HepG2 (cell line): Measurements from ENCODE around the gene SP8. TPM values are rescaled to one million over a fixed set of nuclear protein-coding genes. Genes with fewer than 3 reads are reported as not detected.

Source experiments
- ATAC-seq: fragments of 200-7000 bp; cut with Tn5 transposase; 3 replicates; pipeline ENCODE4 v1.9.1; 2020; ENCODE audit warnings: mild to moderate bottlenecking, moderate library complexity
- BruUV-seq: library from RNA; stranded (reverse); fragments of 400-500 nt; replicated peaks from 2 replicates; lab custom pipeline; 2021; lab: Mats Ljungman, UMichigan
- CTCF ChIA-PET: fragments of 300-600 bp; formaldehyde crosslinking; extraction: SDS; loops from one replicate; lab custom pipeline; 2021; ENCODE audit warnings: low total read pairs, inconsistent platforms, low intra/inter-chr PET ratio; lab: Yijun Ruan, JAX
- POLR2A ChIA-PET: fragments of 350-600 bp; sonication (Branson Sonifier 250); formaldehyde crosslinking; loops from one replicate; lab custom pipeline; 2020; ENCODE audit warnings: antibody characterized with exemption, inconsistent platforms; lab: Yijun Ruan, JAX
- DNase-seq: peaks from one replicate; pipeline ENCODE4 v3.0.0-alpha.2; 2015; ENCODE audit warnings: low spot score
- FAIRE-seq: peaks from 3 replicates; lab custom pipeline; 2011; peaks lifted over from hg19 to GRCh38; lab: Jason Lieb, UNC
- H2AFZ ChIP-seq: one replicate; pipeline ENCODE4 v1.6.1; 2011; ENCODE audit warnings: low read length, inconsistent platforms
- H3K27ac ChIP-seq: fragments of 300-600 bp; 3 replicates; pipeline ENCODE4 v1.8.0; 2011; ENCODE audit warnings: mixed run types, mild to moderate bottlenecking, mixed read lengths, low read length, inconsistent platforms; ENCODE audit not compliant: insufficient read depth; ENCODE audit errors: extremely low read length
- H3K27me3 ChIP-seq, 2 experiments: fragments of 200-600 bp in 1 of 2; 2 replicates in 1 of 2; 3 replicates in 1 of 2; pipeline versions ENCODE4 v1.6.0 to v1.8.0; 2011; ENCODE audit warnings: low read length in 2 of 2, mild to moderate bottlenecking in 2 of 2, moderate library complexity in 2 of 2, inconsistent platforms in 1 of 2; ENCODE audit not compliant: insufficient read depth in 2 of 2, control insufficient read depth in 1 of 2
- H3K36me3 ChIP-seq, 2 experiments: fragments of 200-600 bp in 1 of 2; replicated peaks in 1 of 2; 2 replicates in 1 of 2; 3 replicates in 1 of 2; pipeline versions ENCODE4 v1.5.1 to v1.8.0; 2011; ENCODE audit warnings: low read length in 2 of 2, inconsistent platforms in 1 of 2; ENCODE audit not compliant: insufficient read depth in 2 of 2, control insufficient read depth in 1 of 2
- H3K4me1 ChIP-seq: 2 replicates; pipeline ENCODE4 v1.5.1; 2012; ENCODE audit warnings: low read length, inconsistent platforms; ENCODE audit not compliant: insufficient read depth
- H3K4me2 ChIP-seq: 2 replicates; pipeline ENCODE4 v1.6.0; 2011; ENCODE audit warnings: low read depth, low read length, inconsistent platforms
- H3K4me3 ChIP-seq, 3 experiments: fragments of 200-600 bp in 1 of 3; sonication (generic), shearing (Covaris generic) in 1 of 3; replicated peaks in 1 of 3; 2 replicates each; pipeline ENCODE4 v1.5.1; 2011 to 2016; ENCODE audit warnings: low read length in 3 of 3, inconsistent platforms in 2 of 3, low read depth in 2 of 3, mild to moderate bottlenecking in 2 of 3, control low read depth in 1 of 3, mixed read lengths in 1 of 3; ENCODE audit not compliant: insufficient read depth in 1 of 3
- H3K79me2 ChIP-seq: one replicate; pipeline ENCODE4 v1.6.1; 2011; ENCODE audit warnings: low read length, inconsistent platforms; ENCODE audit not compliant: insufficient read depth
- H3K9ac ChIP-seq: 2 replicates; pipeline ENCODE4 v1.6.0; 2011; ENCODE audit warnings: mild to moderate bottlenecking, low read depth, low read length, inconsistent platforms; ENCODE audit not compliant: insufficient read depth
- H3K9me3 ChIP-seq: 2 replicates; pipeline ENCODE4 v1.5.1; 2012; ENCODE audit warnings: mild to moderate bottlenecking, low read length
- H4K20me1 ChIP-seq: 2 replicates; pipeline ENCODE4 v1.6.0; 2011; ENCODE audit warnings: inconsistent platforms, mild to moderate bottlenecking, low read length, moderate library complexity; ENCODE audit not compliant: insufficient read depth
- KLF9 ChIP-seq: IDR thresholded peaks from 2 replicates; pipeline ENCODE4 v1.6.1; 2016; ENCODE audit warnings: low read depth
- NR0B2 ChIP-seq: sonication (generic); formaldehyde crosslinking; IDR thresholded peaks from 2 replicates; pipeline ENCODE4 v1.4.0; 2020; ENCODE audit warnings: mild to moderate bottlenecking, missing genetic modification reagents
- SAFB2 ChIP-seq: sonication (generic); formaldehyde crosslinking; IDR thresholded peaks from 2 replicates; pipeline ENCODE4 v1.5.1; 2020; ENCODE audit warnings: missing genetic modification reagents, low read depth, mild to moderate bottlenecking, borderline replicate concordance
- ZBTB3 ChIP-seq: sonication (generic); formaldehyde crosslinking; IDR thresholded peaks from 2 replicates; pipeline ENCODE4 v1.4.0; 2020; ENCODE audit warnings: low read depth, mild to moderate bottlenecking, moderate library complexity, missing genetic modification reagents, borderline replicate concordance
- ZC3H4 ChIP-seq: sonication (generic); formaldehyde crosslinking; IDR thresholded peaks from 2 replicates; pipeline ENCODE4 v1.4.0; 2020; ENCODE audit warnings: missing genetic modification reagents, borderline replicate concordance
- ZFP91 ChIP-seq: sonication (generic); formaldehyde crosslinking; IDR thresholded peaks from 2 replicates; pipeline ENCODE4 v1.9.0; 2022; ENCODE audit warnings: missing genetic modification reagents, mild to moderate bottlenecking, borderline replicate concordance
- ZNF780A ChIP-seq: sonication (generic); formaldehyde crosslinking; IDR thresholded peaks from 2 replicates; pipeline ENCODE4 v1.8.0; 2022; ENCODE audit warnings: mild to moderate bottlenecking, missing genetic modification reagents, moderate library complexity
- WGBS: methylation state at CpG from one replicate; pipeline ENCODE4 v1.1.6; 2017; ENCODE audit warnings: low lambda C conversion rate; 5-methylcytosine and 5-hydroxymethylcytosine counted together
- in situ Hi-C: cut with HindIII; loops from 2 replicates; pipeline ENCODE4 v1.10.0; 2017; ENCODE audit warnings: low pct_unique_long_range_greater_than_20kb; ENCODE audit not compliant: extremely low pct_ligation_motif_present
- intact Hi-C: fragments of 100-400 bp; cut with micrococcal nuclease; formaldehyde crosslinking; loops from one replicate; pipeline ENCODE4 v1.10.0; 2022; ENCODE audit not compliant: unreplicated experiment
- polyA plus RNA-seq, 8 experiments: library from polyadenylated mRNA; depleted of rRNA in 3 of 8; stranded (reverse) in 7 of 8; unstranded in 1 of 8; fragments of >200 nt; fragmentation: Illumina TruSeq in 4 of 8; extraction: Trizol in 4 of 8; gene quantifications; 2 replicates each; pipeline versions ENCODE4 v1.2.1 to v1.2.3, GENCODE V29; 2011 to 2016; ENCODE audit warnings: low read depth in 4 of 8, missing spikeins in 1 of 8, mixed read lengths in 1 of 8; ENCODE audit not compliant: insufficient read depth in 1 of 8
- total RNA-seq, 5 experiments: library from RNA; depleted of rRNA; stranded (reverse); fragments of >200 nt; fragmentation: Illumina TruSeq; extraction: Trizol; gene quantifications; 2 replicates each; pipeline ENCODE4 v1.2.3, GENCODE V29; 2016; ENCODE audit warnings: low read depth in 1 of 5
- TF ChIP-seq, protein P1 (sequence below): sonication (generic); formaldehyde crosslinking; IDR thresholded peaks from 2 replicates; pipeline ENCODE4 v1.4.0; 2020; ENCODE audit warnings: mild to moderate bottlenecking, low read depth, missing genetic modification reagents

Gene SP8
- total and polyA plus RNA-seq, 2 of the 13 experiments (the other 11 are each of a cell fraction or from before 2014, with no cell fraction given): not detected

DNA sequence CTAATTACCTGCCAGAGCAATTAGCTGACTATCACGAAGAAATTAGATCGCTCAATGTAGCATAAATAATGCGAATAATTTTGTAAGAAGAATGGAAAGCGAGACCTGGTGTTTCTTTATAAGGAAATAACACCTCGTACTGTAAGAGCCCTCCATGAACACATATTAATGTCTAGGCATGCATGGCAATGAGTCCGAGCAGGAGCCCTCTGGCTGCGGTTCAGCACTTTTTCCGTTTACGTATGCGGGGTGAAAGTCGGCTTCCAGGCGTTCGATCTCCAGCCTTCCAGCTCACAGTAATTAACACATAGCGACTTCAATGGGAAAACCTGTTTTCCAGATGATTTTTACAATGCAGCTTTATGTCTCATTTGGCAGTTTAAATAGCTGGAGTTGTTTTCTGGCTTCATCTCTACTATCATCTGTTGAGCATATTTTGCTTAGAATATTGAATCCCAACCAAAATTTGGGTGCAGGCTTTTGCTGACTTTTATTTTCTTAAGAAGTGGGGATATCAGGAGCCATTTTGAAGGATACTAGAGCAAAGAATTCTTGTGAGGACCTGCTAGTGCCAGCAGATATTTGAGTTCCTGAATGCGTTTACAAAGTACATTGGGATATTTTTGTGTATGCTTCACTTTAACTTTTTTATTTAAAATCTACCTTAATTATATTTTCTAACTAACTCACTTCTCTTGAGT lies 7.2 kb upstream of the SP8 start:
- H4K20me1 ChIP-seq: no peaks in the 10 kb centered on the region
- H3K9ac ChIP-seq: no peak overlapping the region
- H3K36me3 ChIP-seq: no peaks in the 10 kb centered on the region
- no peak overlapping the region for H3K4me3 ChIP-seq
- intact Hi-C loops (no loop called here), in situ Hi-C loops (loop anchor here (25.0 kb wide), 1 partner anchor 718 kb away; no protein-coding TSS in a partner anchor)
- no peak overlapping the region for H3K27ac ChIP-seq
- WGBS: 14% methylated on average over 14 of the region's 15 CpGs
- H3K4me1 ChIP-seq: peaks cover 8% of the 10 kb centered on the region
- no peak overlapping the region for H3K4me2 ChIP-seq
- H3K79me2 ChIP-seq: no peaks in the 10 kb centered on the region
- no peak for FAIRE-seq
- peaks cover 5 to 79% of the 10 kb centered on the region in 2 experiments; a peak in 4 of 5 replicates for H3K27me3 ChIP-seq
- no peaks in the 10 kb centered on the region for H3K9me3 ChIP-seq
- no peak for ATAC-seq
- no peak overlapping the region for H2AFZ ChIP-seq
- TF ChIP-seq ZNF780A (CRISPR knock-in tag): no peak
- TF ChIP-seq ZFP91: no peak
- TF ChIP-seq ZBTB3 (CRISPR knock-in tag): no peak
- no peak for TF ChIP-seq ZC3H4
- TF ChIP-seq, protein P1, sequence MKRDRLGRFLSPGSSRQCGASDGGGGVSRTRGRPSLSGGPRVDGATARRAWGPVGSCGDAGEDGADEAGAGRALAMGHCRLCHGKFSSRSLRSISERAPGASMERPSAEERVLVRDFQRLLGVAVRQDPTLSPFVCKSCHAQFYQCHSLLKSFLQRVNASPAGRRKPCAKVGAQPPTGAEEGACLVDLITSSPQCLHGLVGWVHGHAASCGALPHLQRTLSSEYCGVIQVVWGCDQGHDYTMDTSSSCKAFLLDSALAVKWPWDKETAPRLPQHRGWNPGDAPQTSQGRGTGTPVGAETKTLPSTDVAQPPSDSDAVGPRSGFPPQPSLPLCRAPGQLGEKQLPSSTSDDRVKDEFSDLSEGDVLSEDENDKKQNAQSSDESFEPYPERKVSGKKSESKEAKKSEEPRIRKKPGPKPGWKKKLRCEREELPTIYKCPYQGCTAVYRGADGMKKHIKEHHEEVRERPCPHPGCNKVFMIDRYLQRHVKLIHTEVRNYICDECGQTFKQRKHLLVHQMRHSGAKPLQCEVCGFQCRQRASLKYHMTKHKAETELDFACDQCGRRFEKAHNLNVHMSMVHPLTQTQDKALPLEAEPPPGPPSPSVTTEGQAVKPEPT (CRISPR knock-in tag): no peak
- no peak for TF ChIP-seq NR0B2 (CRISPR knock-in tag)
- no peak for TF ChIP-seq SAFB2 (CRISPR knock-in tag)
- TF ChIP-seq KLF9 (CRISPR knock-in tag): no peak
- POLR2A ChIA-PET: no interaction called here
- no peak for DNase-seq
- CTCF ChIA-PET: no interaction called here
- BruUV-seq: no TSS peak
